SK-N-SH (cell line): ENCODE data around the gene OR1M1. TPM values are rescaled to one million over a fixed set of nuclear protein-coding genes. Genes with fewer than 3 reads are reported as not detected.

ENCODE experiments used
- CTCF ChIA-PET: fragments of 300-600, 350-600 bp; formaldehyde crosslinking; extraction: SDS; loops from one replicate; lab custom pipeline; 2021; lab: Yijun Ruan, JAX
- POLR2A ChIA-PET: fragments of 350-600 bp; sonication (Branson Sonifier 250); formaldehyde crosslinking; extraction: SDS; loops from one replicate; lab custom pipeline; 2020; ENCODE audit warnings: antibody characterized with exemption, inconsistent platforms; lab: Yijun Ruan, JAX
- DNase-seq: peaks from one replicate; pipeline ENCODE4 v3.0.0; 2012
- H2AFZ ChIP-seq: fragments of 200-600 bp; sonication (generic); 2 replicates; pipeline ENCODE4 v1.8.1; 2016; ENCODE audit warnings: antibody characterized with exemption, mild to moderate bottlenecking, low read depth
- H3F3A ChIP-seq: fragments of 200-600 bp; sonication (generic); replicated peaks from 2 replicates; pipeline ENCODE3; 2016; ENCODE audit warnings: antibody characterized with exemption, mild to moderate bottlenecking; ENCODE audit not compliant: insufficient read depth
- H3K27ac ChIP-seq, 2 experiments: fragments of 200-500 bp in 1 of 2; fragments of 200-600 bp in 1 of 2; sonication (Bioruptor generic) in 1 of 2; sonication (generic), shearing (Covaris generic) in 1 of 2; 2 replicates each; pipeline versions ENCODE4 v1.5.1 to v1.6.1; 2014 to 2016; ENCODE audit warnings: low read depth in 2 of 2, inconsistent platforms in 1 of 2, low read length in 1 of 2, mild to moderate bottlenecking in 1 of 2, mixed read lengths in 1 of 2
- H3K27me3 ChIP-seq: fragments of 200-600 bp; sonication (generic), shearing (Covaris generic); 2 replicates; pipeline ENCODE4 v1.6.1; 2016; ENCODE audit warnings: mixed run types; ENCODE audit not compliant: insufficient read depth
- H3K36me3 ChIP-seq, 2 experiments: fragments of 200-500 bp in 1 of 2; fragments of 200-600 bp in 1 of 2; sonication (Bioruptor generic) in 1 of 2; sonication (generic) in 1 of 2; replicated peaks in 1 of 2; 2 replicates each; pipeline versions ENCODE3 to v1.5.1; 2014 to 2016; ENCODE audit warnings: low read length in 1 of 2, mild to moderate bottlenecking in 1 of 2; ENCODE audit not compliant: insufficient read depth in 2 of 2, control insufficient read depth in 1 of 2
- H3K4me1 ChIP-seq, 2 experiments: fragments of 200-500 bp in 1 of 2; fragments of 200-600 bp in 1 of 2; sonication (Bioruptor generic) in 1 of 2; sonication (generic), shearing (Covaris generic) in 1 of 2; 2 replicates each; pipeline versions ENCODE4 v1.5.1 to v1.6.1; 2014 to 2016; ENCODE audit warnings: low read depth in 1 of 2, low read length in 1 of 2, mixed run types in 1 of 2; ENCODE audit not compliant: insufficient read depth in 2 of 2, control insufficient read depth in 1 of 2
- H3K4me2 ChIP-seq: fragments of 200-600 bp; sonication (generic), shearing (Covaris generic); 2 replicates; pipeline ENCODE4 v1.6.1; 2017; ENCODE audit warnings: mixed run types
- H3K4me3 ChIP-seq, 2 experiments: fragments of 200-500 bp in 1 of 2; fragments of 200-600 bp in 1 of 2; sonication (Bioruptor generic) in 1 of 2; sonication (generic), shearing (Covaris generic) in 1 of 2; 2 replicates each; pipeline versions ENCODE4 v1.5.1 to v1.8.1; 2014 to 2016; ENCODE audit warnings: low read depth in 2 of 2, inconsistent platforms in 1 of 2, low read length in 1 of 2, mild to moderate bottlenecking in 1 of 2, mixed read lengths in 1 of 2, moderate library complexity in 1 of 2
- H3K79me2 ChIP-seq: fragments of 200-600 bp; sonication (generic); 2 replicates; pipeline ENCODE4 v1.8.1; 2017; ENCODE audit warnings: mild to moderate bottlenecking; ENCODE audit not compliant: insufficient read depth
- H3K9ac ChIP-seq: fragments of 200-600 bp; sonication (generic); 2 replicates; pipeline ENCODE4 v1.6.1; 2017; ENCODE audit warnings: mixed run types
- H3K9me2 ChIP-seq: fragments of 200-600 bp; sonication (generic); 2 replicates; pipeline ENCODE4 v1.6.1; 2017; ENCODE audit warnings: mixed run types
- H3K9me3 ChIP-seq: fragments of 200-600 bp; sonication (generic); 2 replicates; pipeline ENCODE4 v1.6.1; 2017; ENCODE audit warnings: mixed run types, mild to moderate bottlenecking, moderate library complexity
- H4K20me1 ChIP-seq: fragments of 200-600 bp; sonication (generic); 2 replicates; pipeline ENCODE4 v1.6.1; 2017; ENCODE audit warnings: mild to moderate bottlenecking, mixed run types; ENCODE audit not compliant: insufficient read depth
- EP300 ChIP-seq, 2 experiments: IDR thresholded peaks; 2 replicates each; pipeline versions ENCODE4 v1.4.0 to v1.6.1; 2012; ENCODE audit warnings: borderline replicate concordance in 1 of 2, low read depth in 1 of 2, low read length in 1 of 2
- FOSL2 ChIP-seq: IDR thresholded peaks from 2 replicates; pipeline ENCODE4 v1.4.0; 2012; ENCODE audit warnings: low read depth, mild to moderate bottlenecking, moderate library complexity, borderline replicate concordance
- GABPA ChIP-seq: IDR thresholded peaks from 2 replicates; pipeline ENCODE4 v1.4.0; 2012; ENCODE audit warnings: low read depth, mild to moderate bottlenecking
- TAF1 ChIP-seq: IDR thresholded peaks from 2 replicates; pipeline ENCODE4 v1.6.1; 2012; ENCODE audit warnings: low read depth, mild to moderate bottlenecking, low read length, moderate library complexity, borderline replicate concordance
- YY1 ChIP-seq: IDR thresholded peaks from 2 replicates; pipeline ENCODE4 v1.4.0; 2012; ENCODE audit warnings: low read depth, mild to moderate bottlenecking
- WGBS: methylation state at CpG from one replicate; pipeline ENCODE4 v1.1.6; 2017; ENCODE audit warnings: low lambda C conversion rate; 5-methylcytosine and 5-hydroxymethylcytosine counted together
- polyA plus RNA-seq, 3 experiments: library from polyadenylated mRNA; depleted of rRNA; stranded (reverse); fragments of >200 nt; gene quantifications; 2 replicates each; pipeline ENCODE4 v1.2.3, GENCODE V29; 2012
- TF ChIP-seq, protein P1 (sequence below): fragments of 150-350 bp; IDR thresholded peaks from 2 replicates; pipeline ENCODE4 v1.6.1; 2016; ENCODE audit warnings: mild to moderate bottlenecking, low read depth, low read length
- TF ChIP-seq, protein P2 (sequence below): fragments of 150-350 bp; IDR thresholded peaks from 2 replicates; pipeline ENCODE4 v1.6.1; 2017; ENCODE audit warnings: antibody characterized with exemption, low read length, low read depth, borderline replicate concordance
- TF ChIP-seq, protein P3 (sequence below): IDR thresholded peaks from 2 replicates; pipeline ENCODE4 v1.4.0; 2012; ENCODE audit warnings: low read depth, borderline replicate concordance
- TF ChIP-seq, protein P4 (sequence below): IDR thresholded peaks from 2 replicates; pipeline ENCODE4 v1.6.1; 2012; ENCODE audit warnings: mild to moderate bottlenecking, low read depth, low read length, moderate library complexity

Gene OR1M1, protein sequence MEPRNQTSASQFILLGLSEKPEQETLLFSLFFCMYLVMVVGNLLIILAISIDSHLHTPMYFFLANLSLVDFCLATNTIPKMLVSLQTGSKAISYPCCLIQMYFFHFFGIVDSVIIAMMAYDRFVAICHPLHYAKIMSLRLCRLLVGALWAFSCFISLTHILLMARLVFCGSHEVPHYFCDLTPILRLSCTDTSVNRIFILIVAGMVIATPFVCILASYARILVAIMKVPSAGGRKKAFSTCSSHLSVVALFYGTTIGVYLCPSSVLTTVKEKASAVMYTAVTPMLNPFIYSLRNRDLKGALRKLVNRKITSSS
- not detected in 2 replicates for polyA plus RNA-seq (2012; rRNA removed)
- polyA plus RNA-seq (2012; cell fraction: cytosol; rRNA removed), result not detected in 2 replicates
- not detected in 2 replicates for polyA plus RNA-seq (2012; cell fraction: nucleus; rRNA removed)

DNA sequence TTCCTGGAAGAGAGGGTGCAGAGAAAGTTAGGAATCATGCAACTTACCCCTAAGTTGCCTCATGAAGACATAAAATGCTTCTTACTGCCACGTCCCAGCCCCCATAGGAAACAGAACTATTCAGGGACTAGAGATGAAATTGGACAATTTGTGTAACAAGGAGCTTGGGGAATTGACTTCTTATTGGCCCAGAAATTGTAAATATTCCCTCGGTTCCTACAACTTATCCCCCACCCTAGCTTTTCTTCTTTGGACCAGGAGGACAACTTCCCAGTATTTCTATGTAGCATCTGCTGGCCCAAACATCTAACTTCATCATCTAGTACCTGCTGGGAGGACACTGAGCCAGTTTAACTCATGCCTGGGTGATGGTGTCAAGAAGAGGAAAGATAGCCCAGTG is at the start of gene OR1M1:
OR1M1 (plus strand) TSS at position 301 of the 400 bp plus-strand sequence. CDS start 6,184 bp downstream, outside the sequence.
- no peak for DNase-seq
- no peaks in the 10 kb centered on the region for H3K36me3 ChIP-seq
- no peaks in the 10 kb centered on the region for H3F3A ChIP-seq
- H3K4me3 ChIP-seq, result no peak within 1 kb of the TSS
- no peaks in the 10 kb centered on the region for H3K9me3 ChIP-seq
- no peaks in the 10 kb centered on the region for H3K79me2 ChIP-seq
- TF ChIP-seq, protein P1, sequence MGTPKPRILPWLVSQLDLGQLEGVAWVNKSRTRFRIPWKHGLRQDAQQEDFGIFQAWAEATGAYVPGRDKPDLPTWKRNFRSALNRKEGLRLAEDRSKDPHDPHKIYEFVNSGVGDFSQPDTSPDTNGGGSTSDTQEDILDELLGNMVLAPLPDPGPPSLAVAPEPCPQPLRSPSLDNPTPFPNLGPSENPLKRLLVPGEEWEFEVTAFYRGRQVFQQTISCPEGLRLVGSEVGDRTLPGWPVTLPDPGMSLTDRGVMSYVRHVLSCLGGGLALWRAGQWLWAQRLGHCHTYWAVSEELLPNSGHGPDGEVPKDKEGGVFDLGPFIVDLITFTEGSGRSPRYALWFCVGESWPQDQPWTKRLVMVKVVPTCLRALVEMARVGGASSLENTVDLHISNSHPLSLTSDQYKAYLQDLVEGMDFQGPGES, result no peak
- TF ChIP-seq, protein P2, sequence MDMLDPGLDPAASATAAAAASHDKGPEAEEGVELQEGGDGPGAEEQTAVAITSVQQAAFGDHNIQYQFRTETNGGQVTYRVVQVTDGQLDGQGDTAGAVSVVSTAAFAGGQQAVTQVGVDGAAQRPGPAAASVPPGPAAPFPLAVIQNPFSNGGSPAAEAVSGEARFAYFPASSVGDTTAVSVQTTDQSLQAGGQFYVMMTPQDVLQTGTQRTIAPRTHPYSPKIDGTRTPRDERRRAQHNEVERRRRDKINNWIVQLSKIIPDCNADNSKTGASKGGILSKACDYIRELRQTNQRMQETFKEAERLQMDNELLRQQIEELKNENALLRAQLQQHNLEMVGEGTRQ, result no peak
- TF ChIP-seq GABPA (no peak), EP300 (IDR thresholded peaks at IDR 0.05; ENCODE audit: borderline replicate concordance in 1 of 2, low read depth in 1 of 2, low read length in 1 of 2) (no peak), FOSL2 (no peak), TAF1 (no peak), YY1 (no peak)
- TF ChIP-seq, protein P3, sequence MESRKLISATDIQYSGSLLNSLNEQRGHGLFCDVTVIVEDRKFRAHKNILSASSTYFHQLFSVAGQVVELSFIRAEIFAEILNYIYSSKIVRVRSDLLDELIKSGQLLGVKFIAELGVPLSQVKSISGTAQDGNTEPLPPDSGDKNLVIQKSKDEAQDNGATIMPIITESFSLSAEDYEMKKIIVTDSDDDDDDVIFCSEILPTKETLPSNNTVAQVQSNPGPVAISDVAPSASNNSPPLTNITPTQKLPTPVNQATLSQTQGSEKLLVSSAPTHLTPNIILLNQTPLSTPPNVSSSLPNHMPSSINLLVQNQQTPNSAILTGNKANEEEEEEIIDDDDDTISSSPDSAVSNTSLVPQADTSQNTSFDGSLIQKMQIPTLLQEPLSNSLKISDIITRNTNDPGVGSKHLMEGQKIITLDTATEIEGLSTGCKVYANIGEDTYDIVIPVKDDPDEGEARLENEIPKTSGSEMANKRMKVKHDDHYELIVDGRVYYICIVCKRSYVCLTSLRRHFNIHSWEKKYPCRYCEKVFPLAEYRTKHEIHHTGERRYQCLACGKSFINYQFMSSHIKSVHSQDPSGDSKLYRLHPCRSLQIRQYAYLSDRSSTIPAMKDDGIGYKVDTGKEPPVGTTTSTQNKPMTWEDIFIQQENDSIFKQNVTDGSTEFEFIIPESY, result no peak
- TF ChIP-seq, protein P4, sequence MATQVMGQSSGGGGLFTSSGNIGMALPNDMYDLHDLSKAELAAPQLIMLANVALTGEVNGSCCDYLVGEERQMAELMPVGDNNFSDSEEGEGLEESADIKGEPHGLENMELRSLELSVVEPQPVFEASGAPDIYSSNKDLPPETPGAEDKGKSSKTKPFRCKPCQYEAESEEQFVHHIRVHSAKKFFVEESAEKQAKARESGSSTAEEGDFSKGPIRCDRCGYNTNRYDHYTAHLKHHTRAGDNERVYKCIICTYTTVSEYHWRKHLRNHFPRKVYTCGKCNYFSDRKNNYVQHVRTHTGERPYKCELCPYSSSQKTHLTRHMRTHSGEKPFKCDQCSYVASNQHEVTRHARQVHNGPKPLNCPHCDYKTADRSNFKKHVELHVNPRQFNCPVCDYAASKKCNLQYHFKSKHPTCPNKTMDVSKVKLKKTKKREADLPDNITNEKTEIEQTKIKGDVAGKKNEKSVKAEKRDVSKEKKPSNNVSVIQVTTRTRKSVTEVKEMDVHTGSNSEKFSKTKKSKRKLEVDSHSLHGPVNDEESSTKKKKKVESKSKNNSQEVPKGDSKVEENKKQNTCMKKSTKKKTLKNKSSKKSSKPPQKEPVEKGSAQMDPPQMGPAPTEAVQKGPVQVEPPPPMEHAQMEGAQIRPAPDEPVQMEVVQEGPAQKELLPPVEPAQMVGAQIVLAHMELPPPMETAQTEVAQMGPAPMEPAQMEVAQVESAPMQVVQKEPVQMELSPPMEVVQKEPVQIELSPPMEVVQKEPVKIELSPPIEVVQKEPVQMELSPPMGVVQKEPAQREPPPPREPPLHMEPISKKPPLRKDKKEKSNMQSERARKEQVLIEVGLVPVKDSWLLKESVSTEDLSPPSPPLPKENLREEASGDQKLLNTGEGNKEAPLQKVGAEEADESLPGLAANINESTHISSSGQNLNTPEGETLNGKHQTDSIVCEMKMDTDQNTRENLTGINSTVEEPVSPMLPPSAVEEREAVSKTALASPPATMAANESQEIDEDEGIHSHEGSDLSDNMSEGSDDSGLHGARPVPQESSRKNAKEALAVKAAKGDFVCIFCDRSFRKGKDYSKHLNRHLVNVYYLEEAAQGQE, result no peak
- H3K27ac ChIP-seq, result no peak within 1 kb of the TSS
- ChIA-PET CTCF (no interaction called here), POLR2A (no interaction called here)
- no peak within 1 kb of the TSS for H3K9ac ChIP-seq
- H3K27me3 ChIP-seq, result peaks cover 38% of the 10 kb centered on the region
- H3K4me1 ChIP-seq, result no peaks in the 10 kb centered on the region
- no peaks in the 10 kb centered on the region for H3K9me2 ChIP-seq
- H4K20me1 ChIP-seq, result no peaks in the 10 kb centered on the region
- H2AFZ ChIP-seq, result no peak within 1 kb of the TSS
- WGBS, result 0% methylated on average over 2 of the region's 2 CpGs
- no peak within 1 kb of the TSS for H3K4me2 ChIP-seq
